COLO829 (cell line): ENCODE results near the gene XPNPEP3.
A peak's percentile ranks its signal among the peaks of the same experiment; 100 is the strongest.
"Not testable (repeated sequence)": the region's sequence is repeated elsewhere in the genome, so short reads cannot be mapped to it uniquely, and the experiment has no call there.

Experiments used
- DNase-seq: peaks from one replicate; pipeline ENCODE4 v3.0.0; 2012; ENCODE audit warnings: low spot score

Gene XPNPEP3

GRCh38 chr22:40857309-40857855 is 434 bp downstream of the XPNPEP3 start:
- DNase-seq = no peak

GRCh38 chr22:40862013-40862412 is 5.1 kb downstream of the XPNPEP3 start, which contains the start of gene DNAJB7:
Gene DNAJB7 (minus strand): TSS chr22:40862113. CDS start chr22:40861994, 119 bp downstream.
- no peak for DNase-seq

DNA sequence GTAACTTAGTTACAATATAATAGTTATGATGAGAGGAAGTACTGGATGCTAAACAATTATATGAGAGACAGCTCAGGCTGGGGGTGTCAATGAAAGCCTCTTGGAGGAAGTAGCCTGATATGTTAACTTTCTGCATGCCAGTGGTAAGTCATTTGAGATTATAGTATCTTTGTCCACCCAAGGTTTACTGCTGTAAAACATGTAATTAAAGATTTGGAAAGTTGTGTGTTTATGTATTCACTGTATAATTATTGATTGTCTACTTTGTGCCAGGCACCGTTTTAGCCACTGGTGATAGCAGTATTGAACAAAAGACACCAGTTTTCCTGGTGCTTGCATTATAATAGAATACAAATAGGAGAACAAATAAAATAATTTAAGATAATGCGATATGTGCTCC is 5.6 kb downstream of the XPNPEP3 start:
- DNase-seq = no peak

DNA sequence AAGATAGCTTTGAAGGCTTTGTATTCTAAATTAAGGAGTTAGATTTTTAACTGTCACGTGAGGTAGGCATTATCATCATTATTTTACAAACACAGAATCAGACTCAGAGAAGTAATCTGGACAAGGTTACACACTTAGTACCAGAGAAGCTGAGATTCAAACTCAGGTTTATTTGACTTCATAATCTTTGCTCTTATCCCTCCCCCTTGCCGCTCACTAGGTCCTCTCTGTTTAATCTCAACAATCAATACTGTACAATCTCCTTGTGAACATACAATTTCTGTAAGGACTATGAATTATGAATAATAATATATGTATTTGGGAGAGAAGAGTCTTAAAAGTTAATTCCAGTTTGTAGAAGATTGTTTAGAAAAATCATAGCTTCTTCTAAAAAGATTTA is 10.2 kb downstream of the XPNPEP3 start:
- DNase-seq = no peak

GRCh38 chr22:40868379-40868778 is 11.4 kb downstream of the XPNPEP3 start:
- DNase-seq = not testable (repeated sequence)

DNA sequence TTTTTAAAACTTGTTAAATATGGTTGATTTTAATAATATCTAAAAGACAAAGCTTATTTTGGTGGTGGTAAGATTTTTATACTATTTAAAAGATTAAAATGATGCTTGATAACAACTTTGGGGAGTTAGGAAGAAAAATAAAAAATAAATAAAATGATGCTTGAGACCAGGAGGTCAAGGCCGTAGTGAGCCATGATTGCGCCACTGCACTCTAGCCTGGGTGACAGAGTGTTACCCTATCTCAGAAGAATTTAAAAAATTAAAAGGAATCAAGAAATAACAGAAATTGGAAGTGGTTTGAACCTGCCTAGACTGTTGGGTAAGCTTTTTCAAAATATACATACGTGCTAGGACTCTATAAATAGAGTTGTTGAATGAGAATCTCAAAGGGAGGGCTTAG is 17.1 kb downstream of the XPNPEP3 start:
- DNase-seq = no peak

GRCh38 chr22:40875111-40875510 is 18.2 kb downstream of the XPNPEP3 start:
- DNase-seq = no peak

GRCh38 chr22:40876907-40877306 is 20.0 kb downstream of the XPNPEP3 start:
- no peak for DNase-seq

- no peak for DNase-seq
These were observed 20.5 kb downstream of the XPNPEP3 start for GRCh38 chr22:40877488-40877887.

DNA sequence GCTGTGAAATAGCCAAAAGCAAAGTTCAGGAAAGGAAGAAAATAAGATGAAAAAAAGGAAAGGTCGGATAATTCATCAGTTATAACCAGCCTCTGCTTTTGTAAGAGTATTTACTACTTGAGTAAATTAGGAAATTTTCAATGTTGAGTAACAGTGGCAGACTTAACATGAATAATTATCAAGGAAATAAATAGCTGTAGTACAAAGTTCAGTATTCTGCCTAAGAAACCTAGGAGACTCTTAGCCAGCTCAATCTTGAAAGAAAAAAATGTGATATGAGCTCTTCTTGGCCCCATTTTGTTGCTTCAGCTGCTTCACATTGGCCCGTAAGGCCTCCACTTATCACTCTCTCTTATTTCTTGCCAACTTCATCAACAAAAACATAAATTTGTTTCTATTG is 22.0 kb downstream of the XPNPEP3 start:
- no peak for DNase-seq

GRCh38 chr22:40889116-40889515 is 32.2 kb downstream of the XPNPEP3 start:
- no peak for DNase-seq

- no peak for DNase-seq
These were observed 33.9 kb downstream of the XPNPEP3 start for GRCh38 chr22:40890881-40891280.

DNA sequence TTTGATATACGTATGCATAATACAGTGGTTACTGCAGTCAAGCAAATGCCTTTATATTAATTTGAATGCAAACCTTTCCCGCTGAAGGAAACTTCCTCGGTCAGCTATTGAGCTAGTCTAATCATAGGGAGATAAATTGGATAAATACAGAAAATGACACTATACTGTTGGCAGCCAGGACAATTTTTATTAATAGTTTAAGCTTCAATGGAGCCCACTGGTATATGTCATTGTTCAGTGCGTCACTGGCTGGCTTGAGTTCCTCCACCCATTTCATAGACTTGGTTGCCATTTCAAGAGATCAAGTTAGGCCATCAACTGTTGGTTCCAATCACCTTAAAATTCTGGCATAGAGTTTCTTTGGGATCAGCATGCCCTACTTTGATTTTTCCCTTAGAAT is 37.5 kb downstream of the XPNPEP3 start:
- no peak for DNase-seq

GRCh38 chr22:40898850-40899357 is 42.0 kb downstream of the XPNPEP3 start:
- DNase-seq = peak; percentile 61

- DNase-seq = no peak
These were observed 47.2 kb downstream of the XPNPEP3 start for GRCh38 chr22:40904101-40904500.

- DNase-seq = no peak
These were observed 51.9 kb downstream of the XPNPEP3 start for GRCh38 chr22:40908895-40909294.

DNA sequence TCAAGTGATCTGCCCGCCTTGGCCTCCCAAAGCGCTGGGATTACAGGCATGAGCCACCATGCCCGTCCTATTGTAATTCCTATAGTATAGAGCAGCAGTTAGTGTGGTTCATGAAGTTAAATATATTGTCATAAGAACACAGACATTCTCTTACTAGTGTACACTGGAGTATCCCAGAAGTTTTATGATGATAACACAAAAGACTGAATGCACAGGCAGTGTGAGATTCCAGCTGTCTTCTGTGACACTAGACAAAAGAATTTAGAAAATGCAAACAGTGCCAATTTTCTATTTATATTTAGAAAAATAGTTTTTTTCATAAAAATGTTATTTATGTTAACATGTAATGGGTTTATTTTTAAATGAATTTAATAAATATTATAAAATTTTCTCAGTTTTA is 54.8 kb downstream of the XPNPEP3 start:
- DNase-seq = no peak

DNA sequence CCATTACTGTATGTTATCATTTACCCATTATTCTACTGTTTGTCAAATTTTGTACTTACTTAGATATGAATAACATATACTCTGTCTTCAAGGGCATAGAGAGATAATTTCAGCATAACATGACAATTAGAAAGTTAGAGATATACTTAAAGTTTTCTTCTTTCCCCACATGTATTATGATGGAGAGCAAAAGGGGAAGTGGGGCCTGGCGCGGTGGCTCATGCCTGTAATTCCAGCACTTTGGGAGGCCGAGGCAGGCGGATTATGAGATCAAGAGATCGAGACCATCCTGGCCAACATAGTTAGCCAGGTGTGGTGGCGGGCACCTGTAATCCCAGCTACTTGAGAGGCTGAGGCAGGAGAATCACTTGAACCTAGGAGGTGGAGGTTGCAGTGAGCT is 56.0 kb downstream of the XPNPEP3 start:
- DNase-seq = not testable (repeated sequence)

DNA sequence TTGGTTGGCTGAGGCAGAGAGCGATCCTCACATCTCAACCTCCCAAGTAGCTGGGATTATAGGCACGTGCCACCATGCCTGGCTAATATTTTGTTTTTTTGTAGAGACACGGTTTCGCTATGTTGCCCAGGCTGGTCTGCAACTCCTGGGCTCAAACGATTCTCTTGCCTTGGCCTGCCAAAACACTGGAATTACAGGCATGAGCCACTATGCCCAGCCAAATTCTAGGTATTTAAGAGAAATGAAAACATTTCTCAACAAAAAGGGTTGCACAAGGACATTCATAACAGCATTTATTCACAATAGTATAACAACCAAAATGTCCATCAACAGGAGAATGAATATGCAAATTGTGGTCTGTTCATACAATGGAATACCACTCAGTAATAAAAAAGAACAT is 62.5 kb downstream of the XPNPEP3 start:
- DNase-seq = no peak

DNA sequence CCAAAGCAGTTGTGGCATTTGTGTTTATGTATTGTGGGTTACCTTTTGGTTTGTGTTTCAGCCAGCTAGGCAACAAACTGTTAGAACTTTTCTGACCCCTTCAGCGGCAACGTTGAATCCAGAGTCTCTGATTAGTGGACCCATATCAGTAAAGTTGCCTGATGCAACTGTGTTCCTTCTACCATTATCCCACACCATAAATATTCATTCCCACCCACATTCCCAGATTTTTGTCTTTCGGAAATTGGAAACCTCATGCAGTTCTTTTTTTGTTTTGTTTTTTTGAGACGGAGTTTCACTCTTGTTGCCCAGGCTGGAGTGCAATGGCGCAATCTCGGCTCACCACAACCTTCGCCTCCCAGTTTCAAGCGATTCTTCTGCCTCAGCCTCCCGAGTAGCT is 63.6 kb downstream of the XPNPEP3 start:
- DNase-seq = no peak

GRCh38 chr22:40922484-40923303 is 65.7 kb downstream of the XPNPEP3 start:
- peak; percentile 77 for DNase-seq

- no peak for DNase-seq
These were observed 71.7 kb downstream of the XPNPEP3 start for GRCh38 chr22:40928657-40929056.

GRCh38 chr22:40932396-40932795 is 75.4 kb downstream of the XPNPEP3 start:
- no peak for DNase-seq

DNA sequence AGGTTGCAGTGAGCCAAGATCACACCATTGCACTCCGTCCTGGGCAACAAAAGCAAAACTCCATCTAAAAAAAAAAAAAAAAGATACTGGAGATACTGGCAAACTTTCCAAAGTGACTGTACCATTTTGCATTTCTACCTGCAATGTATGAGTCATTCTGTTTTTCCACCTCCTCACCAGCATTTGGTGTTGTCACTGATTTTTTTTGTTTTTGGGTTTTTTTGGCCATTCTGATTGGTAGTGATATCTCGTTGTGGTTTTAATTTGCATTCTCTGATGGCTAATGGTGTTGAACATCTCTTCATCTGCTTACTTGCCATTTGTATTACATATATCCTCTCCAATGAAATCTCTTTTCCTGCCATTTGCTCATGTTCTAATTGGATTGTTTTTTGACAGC is 82.3 kb downstream of the XPNPEP3 start:
- DNase-seq = no peak
